Keratinocyte (primary cell): ENCODE measurements around the gene FAM221A. TPM values are rescaled to one million over a fixed set of nuclear protein-coding genes. Genes with fewer than 3 reads are reported as not detected.

ENCODE experiments used
- DNase-seq: peaks from one replicate; pipeline ENCODE4 v3.0.0-alpha.2; 2011; ENCODE audit warnings: low read depth, missing footprints, low spot score
- FAIRE-seq: peaks from 2 replicates; lab custom pipeline; 2011; peaks lifted over from hg19 to GRCh38; lab: Jason Lieb, UNC
- H2AFZ ChIP-seq: 2 replicates; pipeline ENCODE4 v1.6.0; 2012; ENCODE audit warnings: low read length, control low read depth, inconsistent platforms; ENCODE audit not compliant: control insufficient read depth
- H3K27ac ChIP-seq: 2 replicates; pipeline ENCODE4 v1.5.1; 2011; ENCODE audit warnings: low read length; ENCODE audit not compliant: control insufficient read depth, insufficient read depth
- H3K27me3 ChIP-seq: 3 replicates; pipeline ENCODE4 v1.6.0; 2011; ENCODE audit warnings: low read length; ENCODE audit not compliant: control insufficient read depth, insufficient read depth; ENCODE audit errors: extremely low read depth
- H3K36me3 ChIP-seq, 2 experiments: 2 replicates in 1 of 2; 3 replicates in 1 of 2; pipeline ENCODE4 v1.5.1; 2011; ENCODE audit warnings: low read length in 2 of 2, mild to moderate bottlenecking in 1 of 2; ENCODE audit not compliant: control insufficient read depth in 2 of 2, insufficient read depth in 2 of 2; ENCODE audit errors: extremely low read depth in 1 of 2
- H3K4me1 ChIP-seq: 3 replicates; pipeline ENCODE4 v1.5.1; 2011; ENCODE audit warnings: low read length; ENCODE audit not compliant: control insufficient read depth, insufficient read depth; ENCODE audit errors: extremely low read depth
- H3K4me2 ChIP-seq: 3 replicates; pipeline ENCODE4 v1.6.0; 2011; ENCODE audit warnings: low read depth, low read length; ENCODE audit not compliant: control insufficient read depth, insufficient read depth; ENCODE audit errors: extremely low read depth
- H3K4me3 ChIP-seq, 3 experiments: fragments of 200-600 bp in 1 of 3; sonication (generic) in 1 of 3; 2 replicates in 2 of 3; 3 replicates in 1 of 3; pipeline ENCODE4 v1.5.1; 2011 to 2016; ENCODE audit warnings: low read length in 3 of 3, mild to moderate bottlenecking in 3 of 3, control low read depth in 2 of 3, inconsistent platforms in 1 of 3, low read depth in 1 of 3, mixed read lengths in 1 of 3, mixed run types in 1 of 3, moderate library complexity in 1 of 3; ENCODE audit not compliant: control insufficient read depth in 2 of 3, insufficient read depth in 2 of 3; ENCODE audit errors: extremely low read depth in 1 of 3
- H3K79me2 ChIP-seq: 2 replicates; pipeline ENCODE4 v1.6.0; 2012; ENCODE audit warnings: low read length; ENCODE audit not compliant: control insufficient read depth, insufficient read depth
- H3K9ac ChIP-seq: 3 replicates; pipeline ENCODE4 v1.6.0; 2011; ENCODE audit warnings: low read length; ENCODE audit not compliant: control insufficient read depth, insufficient read depth; ENCODE audit errors: extremely low read depth
- H3K9me1 ChIP-seq: 3 replicates; pipeline ENCODE4 v1.6.0; 2011; ENCODE audit warnings: low read length; ENCODE audit not compliant: control insufficient read depth, insufficient read depth; ENCODE audit errors: extremely low read depth
- H3K9me3 ChIP-seq: 2 replicates; pipeline ENCODE4 v1.5.1; 2012; ENCODE audit warnings: low read depth, low read length; ENCODE audit not compliant: control insufficient read depth
- H4K20me1 ChIP-seq: 3 replicates; pipeline ENCODE4 v1.6.0; 2011; ENCODE audit warnings: low read length; ENCODE audit not compliant: control insufficient read depth, insufficient read depth; ENCODE audit errors: extremely low read depth
- EZH2 ChIP-seq: IDR thresholded peaks from one replicate; pipeline ENCODE4 v1.6.1; 2012; ENCODE audit warnings: inconsistent platforms, mild to moderate bottlenecking, low read length, moderate library complexity
- dilution Hi-C: fragments of 300-500 bp; cut with MboI; formaldehyde crosslinking; loops from one replicate; pipeline ENCODE4 v1.7.0; 2020; ENCODE audit warnings: low sequenced_read_pairs; ENCODE audit not compliant: extremely low pct_ligation_motif_present
- polyA plus RNA-seq, 5 experiments: library from polyadenylated mRNA; depleted of rRNA in 3 of 5; stranded (reverse) in 3 of 5; stranded (forward) in 1 of 5; unstranded in 1 of 5; fragments of >200 nt; gene quantifications; 1 replicate in 1 of 5; 2 replicates in 3 of 5; 3 replicates in 1 of 5; pipeline versions ENCODE4 v1.2.1 to v1.2.3, GENCODE V29; 2011 to 2012; ENCODE audit warnings: missing spikeins in 2 of 5, low read depth in 1 of 5, low replicate concordance in 1 of 5
- TF ChIP-seq, protein P1 (sequence below), 3 experiments: IDR thresholded peaks in 1 of 3; conservative IDR thresholded peaks in 1 of 3; optimal IDR thresholded peaks in 1 of 3; 2 replicates in 2 of 3; 3 replicates in 1 of 3; pipeline versions ENCODE3 to v1.5.1; 2011; ENCODE audit warnings: low read length in 3 of 3, mild to moderate bottlenecking in 3 of 3, moderate library complexity in 2 of 3, control low read depth in 1 of 3, inconsistent platforms in 1 of 3; ENCODE audit not compliant: insufficient read depth in 2 of 3; ENCODE audit errors: extremely low read depth in 1 of 3

Gene FAM221A
- polyA plus RNA-seq, 1 donor (not counting 4 experiments of a cell fraction or from before 2014, with no cell fraction given) = 0.93 TPM

GRCh38 chr7:23709081-23709750 is 29.2 kb downstream of the FAM221A start:
- dilution Hi-C loops = no loop called here
- H3K4me3 ChIP-seq = no peak overlapping the region
- H3K27ac ChIP-seq = no peak overlapping the region
- TF ChIP-seq, protein P1, sequence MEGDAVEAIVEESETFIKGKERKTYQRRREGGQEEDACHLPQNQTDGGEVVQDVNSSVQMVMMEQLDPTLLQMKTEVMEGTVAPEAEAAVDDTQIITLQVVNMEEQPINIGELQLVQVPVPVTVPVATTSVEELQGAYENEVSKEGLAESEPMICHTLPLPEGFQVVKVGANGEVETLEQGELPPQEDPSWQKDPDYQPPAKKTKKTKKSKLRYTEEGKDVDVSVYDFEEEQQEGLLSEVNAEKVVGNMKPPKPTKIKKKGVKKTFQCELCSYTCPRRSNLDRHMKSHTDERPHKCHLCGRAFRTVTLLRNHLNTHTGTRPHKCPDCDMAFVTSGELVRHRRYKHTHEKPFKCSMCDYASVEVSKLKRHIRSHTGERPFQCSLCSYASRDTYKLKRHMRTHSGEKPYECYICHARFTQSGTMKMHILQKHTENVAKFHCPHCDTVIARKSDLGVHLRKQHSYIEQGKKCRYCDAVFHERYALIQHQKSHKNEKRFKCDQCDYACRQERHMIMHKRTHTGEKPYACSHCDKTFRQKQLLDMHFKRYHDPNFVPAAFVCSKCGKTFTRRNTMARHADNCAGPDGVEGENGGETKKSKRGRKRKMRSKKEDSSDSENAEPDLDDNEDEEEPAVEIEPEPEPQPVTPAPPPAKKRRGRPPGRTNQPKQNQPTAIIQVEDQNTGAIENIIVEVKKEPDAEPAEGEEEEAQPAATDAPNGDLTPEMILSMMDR (optimal IDR thresholded peaks at IDR 0.05 in 1 of 3, IDR thresholded peaks at IDR 0.05 in 1 of 3, conservative IDR thresholded peaks at IDR 0.05 in 1 of 3; ENCODE audit: extremely low read depth in 1 of 3, insufficient read depth in 2 of 3, low read length in 3 of 3) = no peak
- TF ChIP-seq EZH2 = no peak
- no peaks in the 10 kb centered on the region for H4K20me1 ChIP-seq
- H3K9me1 ChIP-seq = no peaks in the 10 kb centered on the region
- no peaks in the 10 kb centered on the region for H3K79me2 ChIP-seq
- H3K27me3 ChIP-seq = no peaks in the 10 kb centered on the region
- no peak for DNase-seq
- H3K9me3 ChIP-seq = no peaks in the 10 kb centered on the region
- FAIRE-seq = no peak
- H3K4me2 ChIP-seq = no peak overlapping the region
- no peaks in the 10 kb centered on the region for H3K36me3 ChIP-seq
- H3K9ac ChIP-seq = no peak overlapping the region
- peaks cover 22% of the 10 kb centered on the region for H3K4me1 ChIP-seq
- H2AFZ ChIP-seq = no peak overlapping the region

GRCh38 chr7:23710000-23710399 is 30.0 kb downstream of the FAM221A start, which contains the start of gene STK31:
STK31 (plus strand) TSS chr7:23710219; CDS start chr7:23710286, 67 bp downstream.
- TF ChIP-seq, protein P1 (optimal IDR thresholded peaks at IDR 0.05 in 1 of 3, IDR thresholded peaks at IDR 0.05 in 1 of 3, conservative IDR thresholded peaks at IDR 0.05 in 1 of 3; ENCODE audit: extremely low read depth in 1 of 3, insufficient read depth in 2 of 3, low read length in 3 of 3) = no peak
- TF ChIP-seq EZH2 = no peak
- H2AFZ ChIP-seq = no peak within 1 kb of the TSS
- no peaks in the 10 kb centered on the region for H3K36me3 ChIP-seq
- H3K9ac ChIP-seq = no peak within 1 kb of the TSS
- no peaks in the 10 kb centered on the region for H3K27me3 ChIP-seq
- H3K4me1 ChIP-seq = peaks cover 22% of the 10 kb centered on the region
- H3K9me3 ChIP-seq = no peaks in the 10 kb centered on the region
- H3K4me2 ChIP-seq = no peak within 1 kb of the TSS
- FAIRE-seq (no peak), DNase-seq (no peak)
- no peaks in the 10 kb centered on the region for H3K79me2 ChIP-seq
- H3K4me3 ChIP-seq = no peak within 1 kb of the TSS
- H4K20me1 ChIP-seq = no peaks in the 10 kb centered on the region
- no peaks in the 10 kb centered on the region for H3K9me1 ChIP-seq
- no peak within 1 kb of the TSS for H3K27ac ChIP-seq
- dilution Hi-C loops = no loop called here
